Muscle layer of duodenum (tissue), 2 donors: ENCODE results near the gene PAX3.

Experiments
- H3K27ac ChIP-seq: one replicate; pipeline ENCODE4 v1.7.0; 2013; ENCODE audit warnings: mild to moderate bottlenecking, low read length
- H3K27me3 ChIP-seq: one replicate; pipeline ENCODE4 v1.7.0; 2013; ENCODE audit warnings: low read depth, mild to moderate bottlenecking, control low read depth, low read length
- H3K36me3 ChIP-seq, 2 donors: one replicate each; pipeline ENCODE4 v1.7.0; 2013; ENCODE audit warnings: low read length in 2 of 2, control low read depth in 1 of 2, mild to moderate bottlenecking in 1 of 2; ENCODE audit not compliant: insufficient read depth in 2 of 2, control insufficient read depth in 1 of 2
- H3K4me1 ChIP-seq, 2 donors: one replicate each; pipeline ENCODE4 v1.7.0; 2013; ENCODE audit warnings: low read length in 2 of 2, mild to moderate bottlenecking in 2 of 2, control low read depth in 1 of 2, moderate library complexity in 1 of 2; ENCODE audit not compliant: insufficient read depth in 2 of 2, control insufficient read depth in 1 of 2
- H3K4me3 ChIP-seq, 2 donors: one replicate each; pipeline ENCODE4 v1.7.0; 2013; ENCODE audit warnings: low read length in 2 of 2, low read depth in 1 of 2, mild to moderate bottlenecking in 1 of 2
- H3K9me3 ChIP-seq, 2 donors: one replicate each; pipeline ENCODE4 v1.7.0; 2013; ENCODE audit warnings: low read length in 2 of 2, control low read depth in 1 of 2, mild to moderate bottlenecking in 1 of 2; ENCODE audit not compliant: control insufficient read depth in 1 of 2
- donor health status: healthy.

The PAX3 gene

DNA sequence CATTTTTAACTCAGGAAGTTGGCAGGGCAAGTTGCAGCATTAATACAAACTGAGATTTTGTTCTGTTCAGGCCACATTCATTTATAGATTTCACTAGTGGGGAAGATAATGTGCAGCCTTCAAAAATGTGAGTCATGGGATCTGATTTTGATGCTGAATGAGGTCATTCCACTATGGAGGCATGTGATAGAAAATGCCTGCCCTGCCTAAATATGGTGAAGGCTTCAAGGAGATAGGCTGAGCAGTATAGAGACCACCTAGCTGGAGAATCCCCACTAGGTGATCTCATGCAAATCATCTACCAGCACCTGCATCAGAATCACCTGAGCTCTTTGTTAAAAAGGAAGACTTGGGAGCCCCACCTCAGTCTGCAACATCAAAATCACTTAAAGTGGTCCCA lies 43.7 kb downstream of the PAX3 start:
- no peaks in the 10 kb centered on the region for H3K9me3 ChIP-seq
- H3K36me3 ChIP-seq = no peaks in the 10 kb centered on the region
- H3K27me3 ChIP-seq = no peaks in the 10 kb centered on the region
- H3K27ac ChIP-seq = no peak overlapping the region
- no peaks in the 10 kb centered on the region for H3K4me1 ChIP-seq
- no peak overlapping the region for H3K4me3 ChIP-seq

DNA sequence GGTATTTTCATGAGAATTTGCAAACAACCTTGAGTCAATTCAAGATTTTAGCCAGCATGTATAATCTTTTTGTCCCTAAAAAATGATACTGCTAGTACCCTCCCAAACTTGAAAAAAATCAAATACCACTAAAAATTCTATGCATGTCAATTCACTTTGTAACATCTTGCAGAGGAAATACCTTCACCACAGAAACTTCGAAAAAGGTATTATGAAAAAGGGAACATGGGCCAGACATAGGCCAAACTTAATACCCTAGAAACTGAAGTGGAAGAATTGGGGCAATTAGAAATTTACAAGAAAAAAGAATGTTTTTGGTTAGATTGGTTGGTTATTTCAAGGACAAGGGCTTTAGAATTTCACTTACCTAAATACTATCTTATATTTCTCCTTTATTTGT lies 48.5 kb downstream of the PAX3 start:
- Histone ChIP-seq H3K4me3 (no peak overlapping the region), H3K27ac (no peak overlapping the region)

DNA sequence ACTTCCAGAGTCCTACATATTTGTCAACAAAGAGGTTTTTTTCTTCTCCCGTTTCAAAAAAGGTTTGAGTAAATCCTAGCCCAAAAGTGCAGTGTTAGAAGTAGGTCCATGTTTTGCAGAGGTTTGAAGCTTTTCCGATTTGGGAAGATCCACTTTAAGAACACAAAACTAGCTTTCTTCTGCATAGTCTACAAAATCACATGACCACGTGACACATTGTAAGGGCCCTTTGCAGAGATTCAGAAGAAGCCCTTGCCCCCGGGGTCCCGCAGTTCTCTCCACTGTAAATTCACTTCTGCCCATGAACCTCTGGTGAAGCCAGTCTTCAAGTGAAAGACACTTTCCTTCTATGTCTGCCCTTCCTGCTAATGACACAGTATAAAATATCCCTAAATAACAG lies 49.4 kb downstream of the PAX3 start:
- no peak overlapping the region for H3K4me3 ChIP-seq
- H3K27ac ChIP-seq = no peak overlapping the region
- H3K27me3 ChIP-seq = no peaks in the 10 kb centered on the region
- H3K36me3 ChIP-seq = no peaks in the 10 kb centered on the region
- H3K9me3 ChIP-seq = no peaks in the 10 kb centered on the region
- H3K4me1 ChIP-seq = no peaks in the 10 kb centered on the region

More for the DNA sequence above, 48.5 kb downstream of the PAX3 start:
- Histone ChIP-seq H3K36me3 (no peaks in the 10 kb centered on the region), H3K27me3 (no peaks in the 10 kb centered on the region), H3K4me1 (no peaks in the 10 kb centered on the region), H3K9me3 (no peaks in the 10 kb centered on the region)

DNA sequence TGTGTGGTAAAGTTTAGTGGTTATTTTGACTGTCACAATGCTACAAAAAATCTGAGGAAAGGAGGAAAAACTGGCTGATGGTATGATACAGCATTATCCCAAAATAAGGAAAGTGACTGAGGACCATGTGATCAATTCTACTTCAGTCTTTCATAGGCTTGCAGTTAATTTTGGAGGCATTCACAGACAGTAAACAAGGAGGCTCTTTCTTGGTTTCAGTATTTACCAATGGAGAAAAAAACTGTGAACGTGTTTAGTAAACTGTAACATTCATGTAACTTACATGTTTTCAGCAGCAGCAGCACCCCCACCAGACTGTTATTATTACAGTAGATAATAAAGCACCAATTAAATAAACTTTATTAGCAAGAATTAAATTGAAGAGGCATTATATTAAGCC lies 50.0 kb downstream of the PAX3 start:
- Histone ChIP-seq H3K4me3 (no peak overlapping the region), H3K27me3 (no peaks in the 10 kb centered on the region), H3K4me1 (no peaks in the 10 kb centered on the region), H3K27ac (no peak overlapping the region), H3K9me3 (no peaks in the 10 kb centered on the region), H3K36me3 (no peaks in the 10 kb centered on the region)

DNA sequence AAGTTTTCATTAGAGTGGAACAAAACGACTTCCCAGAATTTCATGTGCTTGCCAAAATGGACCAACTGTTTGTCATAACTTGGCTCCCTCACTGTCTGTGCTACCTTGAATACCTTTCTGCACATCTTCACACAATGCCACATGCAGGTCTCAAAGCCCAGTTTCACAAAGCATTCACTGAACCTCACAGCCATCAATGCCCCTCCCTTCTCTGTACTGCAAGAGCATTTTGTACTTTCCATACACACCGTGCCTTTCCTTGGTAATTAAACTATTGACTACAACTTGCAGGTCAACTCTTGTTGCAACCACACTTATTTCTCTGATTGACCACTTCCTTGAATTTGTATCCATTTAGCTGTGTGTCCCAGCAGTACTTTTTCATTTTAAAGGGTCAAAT lies 50.5 kb downstream of the PAX3 start:
- Histone ChIP-seq H3K27ac (no peak overlapping the region), H3K9me3 (no peaks in the 10 kb centered on the region), H3K36me3 (no peaks in the 10 kb centered on the region), H3K4me1 (no peaks in the 10 kb centered on the region), H3K27me3 (no peaks in the 10 kb centered on the region), H3K4me3 (no peak overlapping the region)

DNA sequence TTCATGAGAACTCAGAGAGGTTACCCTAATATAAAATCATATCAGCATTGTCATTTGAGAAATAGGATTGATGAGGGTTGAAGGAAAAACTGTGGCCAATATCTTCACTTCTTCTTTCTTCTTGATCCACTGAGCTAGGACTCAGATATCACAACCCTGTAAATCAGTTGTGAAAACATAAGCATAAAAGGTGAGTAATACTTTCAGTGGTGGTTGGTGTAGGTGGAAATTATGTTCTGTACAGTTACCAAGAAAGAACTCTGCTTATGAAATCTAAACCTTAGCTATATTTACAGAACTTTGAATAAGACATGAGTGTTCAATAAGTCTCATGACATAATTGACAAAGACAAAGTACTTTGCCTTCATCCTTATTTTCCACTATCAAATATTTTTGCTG lies 56.3 kb downstream of the PAX3 start:
- Histone ChIP-seq H3K36me3 (no peaks in the 10 kb centered on the region), H3K9me3 (no peaks in the 10 kb centered on the region), H3K27me3 (peaks cover 26% of the 10 kb centered on the region), H3K4me3 (no peak overlapping the region), H3K27ac (no peak overlapping the region), H3K4me1 (no peaks in the 10 kb centered on the region)

DNA sequence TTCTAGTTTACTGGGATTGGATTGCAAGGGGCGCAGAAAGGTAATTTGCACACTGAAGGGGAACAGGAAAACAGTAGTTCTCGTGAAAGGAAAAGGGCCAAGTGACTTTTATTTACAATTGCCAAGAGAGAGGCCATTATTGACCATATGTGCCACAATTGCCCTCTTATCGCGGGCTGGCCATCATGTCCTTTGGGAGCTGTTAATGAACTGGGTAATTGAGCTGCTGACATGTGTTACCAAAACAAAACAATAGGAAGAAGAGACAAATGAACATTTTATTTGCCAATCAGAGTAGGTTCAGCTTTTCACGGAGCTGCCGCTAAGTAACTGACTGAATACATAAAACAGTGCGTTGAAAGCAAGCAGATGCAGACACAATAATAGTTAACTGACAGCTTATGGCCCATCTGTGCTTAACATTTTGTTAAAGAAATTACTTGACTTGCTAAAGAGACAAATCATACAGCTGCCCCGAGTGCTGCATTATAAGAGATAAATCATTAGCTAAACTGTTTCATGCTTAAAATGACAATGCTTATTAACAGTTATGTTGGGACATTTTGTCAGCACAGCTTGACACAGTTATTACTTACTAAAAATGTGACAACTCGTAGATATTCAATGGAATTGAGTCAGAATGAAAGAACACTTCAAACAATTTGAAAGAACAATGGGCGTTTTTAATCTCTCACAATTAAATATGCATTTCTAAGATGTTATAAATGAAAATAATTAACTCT lies 57.5 kb downstream of the PAX3 start:
- H3K9me3 ChIP-seq = no peaks in the 10 kb centered on the region
- H3K27ac ChIP-seq = no peak overlapping the region
- H3K4me3 ChIP-seq = no peak overlapping the region
- no peaks in the 10 kb centered on the region for H3K36me3 ChIP-seq
- H3K27me3 ChIP-seq = peaks cover 26% of the 10 kb centered on the region
- no peaks in the 10 kb centered on the region for H3K4me1 ChIP-seq

DNA sequence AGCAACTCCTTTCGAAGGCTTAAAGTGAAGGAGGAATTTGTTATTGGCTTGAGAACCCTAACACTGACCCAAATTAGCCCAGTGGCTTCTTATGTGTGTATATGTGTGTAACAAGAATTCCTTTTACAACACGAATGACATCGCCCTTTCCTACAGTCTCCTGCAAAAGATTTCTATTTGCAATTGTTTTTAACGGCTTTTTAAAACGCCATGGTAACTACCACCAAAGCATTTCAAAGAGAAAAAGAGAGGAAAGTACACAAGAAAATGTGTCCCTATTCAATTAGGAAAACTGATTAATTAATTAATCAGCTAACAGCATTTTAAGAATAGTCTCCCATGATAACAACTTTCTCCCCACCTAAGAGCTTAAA lies 58.1 kb downstream of the PAX3 start:
- Histone ChIP-seq H3K27ac (no peak overlapping the region), H3K4me1 (no peaks in the 10 kb centered on the region), H3K27me3 (peaks cover 26% of the 10 kb centered on the region)

DNA sequence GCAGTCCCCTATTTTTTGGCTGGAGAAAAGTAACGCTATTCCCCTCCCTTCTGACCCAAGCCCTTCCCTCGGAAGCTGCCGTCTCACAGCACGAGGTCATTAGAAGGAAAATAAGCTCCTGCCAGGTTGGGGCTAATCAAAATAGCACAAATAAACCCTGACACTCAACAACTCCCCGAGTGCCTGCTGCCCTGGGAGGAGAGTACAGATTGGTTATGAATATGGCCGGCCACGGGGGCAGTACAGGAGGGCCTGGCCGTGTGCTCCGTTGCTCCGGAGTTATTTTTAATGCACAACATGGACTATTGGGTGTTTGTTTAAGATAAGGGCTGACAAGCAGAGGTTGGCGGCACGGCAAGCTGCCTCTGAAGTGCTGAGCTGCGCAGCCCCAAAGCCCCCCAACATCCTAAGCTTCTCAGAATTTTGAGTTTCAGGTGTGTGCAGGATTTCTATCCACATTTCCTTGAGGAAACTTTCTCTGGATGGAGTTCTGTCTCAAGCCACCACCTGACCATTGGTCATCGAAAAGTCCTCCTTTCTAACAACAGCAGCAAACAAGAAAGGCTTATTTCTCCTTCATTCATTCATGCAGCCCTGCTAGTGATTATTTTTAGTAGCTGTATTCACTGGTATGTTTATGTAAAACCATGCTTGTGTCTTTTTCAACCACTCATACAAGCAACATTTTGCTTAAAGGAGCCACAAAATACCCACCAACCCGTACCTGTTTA lies 58.7 kb downstream of the PAX3 start:
- Histone ChIP-seq H3K4me1 (no peaks in the 10 kb centered on the region), H3K27ac (no peak overlapping the region), H3K4me3 (no peak overlapping the region), H3K27me3 (peaks cover 26% of the 10 kb centered on the region), H3K9me3 (no peaks in the 10 kb centered on the region), H3K36me3 (no peaks in the 10 kb centered on the region)

More for the DNA sequence above, 58.1 kb downstream of the PAX3 start:
- Histone ChIP-seq H3K36me3 (no peaks in the 10 kb centered on the region), H3K9me3 (no peaks in the 10 kb centered on the region), H3K4me3 (no peak overlapping the region)

DNA sequence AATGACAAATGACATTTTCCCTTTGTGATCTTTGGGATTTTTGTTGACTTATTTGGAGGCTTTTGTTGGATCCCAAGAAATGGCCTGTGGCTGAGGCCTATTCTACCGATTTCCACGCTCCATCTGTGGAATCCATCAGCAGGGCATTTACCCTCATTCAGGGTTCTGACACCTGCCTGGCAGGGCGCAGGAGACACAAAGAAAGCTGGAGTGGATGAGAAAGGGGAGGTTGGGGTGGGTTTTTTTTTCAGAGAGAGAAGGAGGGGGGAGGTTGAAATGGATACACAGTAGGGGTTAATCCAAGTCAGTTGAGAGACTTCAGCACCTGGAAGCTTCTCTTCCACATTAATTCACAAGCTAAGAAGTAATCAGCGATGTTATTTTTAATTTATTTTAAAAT lies 59.7 kb downstream of the PAX3 start:
- Histone ChIP-seq H3K4me1 (no peaks in the 10 kb centered on the region), H3K27ac (no peak overlapping the region), H3K36me3 (no peaks in the 10 kb centered on the region), H3K4me3 (no peak overlapping the region), H3K27me3 (peaks cover 26% of the 10 kb centered on the region), H3K9me3 (no peaks in the 10 kb centered on the region)

DNA sequence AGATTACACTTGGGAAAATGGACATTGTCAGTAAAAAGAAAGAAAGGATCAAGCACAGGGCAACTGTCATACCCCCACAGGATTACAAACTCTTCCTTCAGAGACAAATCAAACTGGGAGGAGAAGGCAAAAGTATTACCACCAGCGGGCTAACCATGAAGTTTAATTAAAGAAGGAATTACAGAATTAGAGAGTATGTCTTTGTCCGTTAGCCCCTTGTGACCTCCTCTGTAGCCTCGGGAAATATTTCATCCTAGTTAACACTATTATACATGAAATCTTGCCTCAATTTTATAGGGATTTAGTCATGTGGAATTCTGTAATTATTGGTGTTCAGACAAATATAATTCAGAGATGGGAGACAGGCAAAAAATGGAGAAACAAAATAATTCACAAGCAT lies 60.7 kb downstream of the PAX3 start:
- no peaks in the 10 kb centered on the region for H3K4me1 ChIP-seq
- no peaks in the 10 kb centered on the region for H3K36me3 ChIP-seq
- H3K27ac ChIP-seq = no peak overlapping the region
- H3K9me3 ChIP-seq = no peaks in the 10 kb centered on the region
- peaks cover 26% of the 10 kb centered on the region for H3K27me3 ChIP-seq
- no peak overlapping the region for H3K4me3 ChIP-seq

DNA sequence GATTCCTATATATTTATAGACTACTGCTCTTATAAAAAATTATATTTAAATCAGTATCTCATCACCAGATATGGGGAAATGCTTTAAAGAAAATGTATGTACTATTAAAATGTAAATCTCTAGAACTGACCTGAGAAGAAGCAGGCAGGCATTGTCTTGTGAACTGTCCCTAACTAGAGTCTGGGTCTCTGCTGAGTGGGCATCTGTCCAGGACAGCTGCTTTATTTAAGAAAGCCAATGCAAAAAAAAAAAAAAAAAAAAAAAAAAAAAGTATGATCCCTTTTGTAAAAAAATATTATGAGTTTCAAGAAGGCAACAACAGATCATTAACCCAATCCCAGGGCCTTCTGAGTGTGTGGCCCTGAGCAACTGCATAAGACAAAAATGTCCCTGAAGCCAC lies 66.0 kb downstream of the PAX3 start:
- Histone ChIP-seq H3K9me3 (no peaks in the 10 kb centered on the region), H3K27me3 (no peaks in the 10 kb centered on the region), H3K27ac (no peak overlapping the region), H3K4me1 (no peaks in the 10 kb centered on the region), H3K4me3 (no peak overlapping the region), H3K36me3 (no peaks in the 10 kb centered on the region)
